RPMI7951 (cell line): ENCODE measurements around the gene RHOU. TPM values are rescaled to one million over a fixed set of nuclear protein-coding genes. Genes with fewer than 3 reads are reported as not detected.
A peak's percentile ranks its signal among the peaks of the same experiment; 100 is the strongest.
"Not testable (repeated sequence)": the region's sequence is repeated elsewhere in the genome, so short reads cannot be mapped to it uniquely, and the experiment has no call there.

Experiments
- DNase-seq: peaks from one replicate; pipeline ENCODE4 v3.0.0-alpha.2; 2012; ENCODE audit warnings: low read depth
- total RNA-seq: library from RNA; depleted of rRNA; stranded (reverse); fragments of >200 nt; shearing (Covaris generic); gene quantifications from 2 replicates; pipeline ENCODE4 v1.2.3, GENCODE V29; 2014

Gene RHOU
- total RNA-seq, 1 experiment from 2014 or later = 0.24 TPM

GRCh38 chr1:228758447-228758846 lies 23.2 kb downstream of the RHOU start:
- DNase-seq = no peak

- DNase-seq = no peak
These were observed 25.7 kb downstream of the RHOU start for GRCh38 chr1:228760979-228761378.

- DNase-seq = no peak
These were observed 28.3 kb downstream of the RHOU start for GRCh38 chr1:228763561-228763960.

DNA sequence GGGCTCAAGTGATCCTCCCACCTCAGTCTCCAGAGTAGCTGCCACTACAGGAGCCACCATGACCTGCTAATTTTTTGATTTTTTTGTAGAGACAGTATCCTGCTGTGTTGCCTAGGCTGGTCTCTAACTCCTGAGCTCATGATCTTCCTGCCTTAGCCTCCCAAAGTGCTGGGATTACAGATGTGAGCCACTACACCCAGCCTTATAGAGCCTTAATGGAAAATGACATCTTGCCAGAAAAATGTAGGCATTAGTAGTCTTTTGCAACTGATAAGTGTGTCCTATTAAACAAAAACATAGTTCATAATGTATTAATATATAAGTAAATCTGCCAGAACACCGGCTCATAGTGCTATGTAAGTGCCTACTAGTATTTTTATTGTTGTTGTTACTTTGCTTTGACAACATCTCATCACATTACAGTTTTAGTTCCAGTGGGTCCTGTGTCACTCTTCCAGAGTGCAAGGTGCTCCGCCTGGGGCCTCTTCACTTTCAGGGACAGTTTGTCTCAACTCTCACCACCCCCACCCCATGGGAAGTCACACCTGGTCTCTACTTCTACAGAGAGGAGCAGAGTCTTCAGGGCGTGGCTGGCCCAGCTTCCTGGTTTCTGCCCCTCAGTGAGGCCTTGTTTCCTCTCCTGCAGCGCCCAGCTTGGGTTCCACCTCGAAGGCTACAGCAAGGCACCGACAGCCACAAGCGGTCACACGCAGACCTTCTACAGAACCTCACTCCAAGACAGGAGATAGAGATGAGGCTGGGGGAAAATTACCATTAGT lies 30.1 kb downstream of the RHOU start:
- no peak for DNase-seq

GRCh38 chr1:228766788-228767187 lies 31.5 kb downstream of the RHOU start:
- DNase-seq = no peak

GRCh38 chr1:228767636-228768354 lies 32.5 kb downstream of the RHOU start:
- no peak for DNase-seq

GRCh38 chr1:228768355-228769000 lies 33.2 kb downstream of the RHOU start:
- DNase-seq = no peak

DNA sequence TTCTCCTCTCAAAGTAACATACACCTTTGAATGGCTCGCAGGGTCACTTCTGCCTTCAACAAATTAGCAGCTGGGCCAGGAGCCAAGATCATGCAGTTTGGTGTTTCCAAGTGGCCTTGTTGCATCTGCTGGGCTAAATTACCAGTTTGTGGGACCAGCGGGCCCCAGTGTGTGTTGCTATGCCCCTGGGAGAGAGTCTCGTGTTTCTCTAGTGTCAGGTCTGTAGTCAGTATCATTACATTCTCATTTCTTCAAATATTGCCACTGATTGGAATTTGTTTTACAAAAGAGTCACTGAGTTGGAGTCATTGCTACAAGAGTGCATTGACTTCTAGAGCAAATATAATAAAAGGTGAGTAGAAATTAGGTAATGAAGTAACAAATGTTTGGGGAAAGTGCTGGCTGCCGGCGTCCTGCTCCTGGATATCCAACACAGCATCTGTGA lies 35.5 kb downstream of the RHOU start:
- no peak for DNase-seq

DNA sequence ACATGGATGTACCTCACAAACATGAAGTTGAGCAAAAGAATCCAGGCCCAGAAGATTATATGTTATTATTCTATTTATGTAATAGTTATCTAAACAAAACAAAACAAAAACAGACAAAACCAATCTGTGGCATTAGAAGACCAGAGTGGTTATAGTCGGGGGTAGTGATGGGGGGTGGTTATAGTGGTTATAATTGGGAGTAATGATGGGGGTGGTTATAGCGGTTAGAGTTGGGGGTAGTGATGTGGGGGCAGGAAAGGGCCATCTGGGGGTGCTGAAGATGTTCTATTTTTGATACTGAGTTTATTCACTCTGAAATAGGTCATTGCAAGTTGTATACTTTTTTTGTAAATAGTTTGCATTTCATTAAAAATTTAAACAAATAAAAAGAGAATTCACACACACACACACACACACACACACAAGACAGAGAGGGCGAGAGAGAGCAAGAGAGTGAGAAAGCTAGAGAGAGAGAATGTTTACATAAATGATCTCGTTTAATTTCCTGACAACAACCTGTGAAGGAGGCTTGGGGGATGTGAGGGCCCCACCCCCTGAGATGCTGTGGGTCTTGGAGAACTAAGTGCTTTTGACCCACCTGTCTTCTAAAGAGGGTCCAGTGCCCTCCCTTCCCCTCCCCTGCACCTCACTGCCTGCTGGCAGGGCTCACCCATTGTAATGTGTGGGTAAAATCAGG lies 37.4 kb downstream of the RHOU start:
- DNase-seq = no peak

DNA sequence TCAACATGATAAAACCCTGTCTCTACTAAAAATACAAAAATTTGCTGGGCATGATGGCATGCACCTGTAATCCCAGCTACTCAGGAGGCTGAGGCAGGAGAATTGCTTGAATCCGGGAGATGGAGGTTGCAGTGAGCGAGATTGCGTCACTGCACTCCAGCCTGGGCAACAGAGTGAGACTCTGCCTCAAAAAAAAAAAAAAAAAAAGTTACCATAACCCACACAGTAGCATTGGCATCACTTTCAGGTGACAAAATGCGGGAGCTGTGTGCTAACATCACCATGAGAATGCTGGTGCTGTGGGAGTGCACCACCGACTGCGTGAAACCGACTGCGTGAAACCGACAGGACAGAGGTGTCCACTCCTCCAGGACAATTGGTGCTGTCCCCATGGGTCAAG lies 40.7 kb downstream of the RHOU start:
- DNase-seq = not testable (repeated sequence)

GRCh38 chr1:228776449-228776848 lies 41.2 kb downstream of the RHOU start:
- no peak for DNase-seq

DNA sequence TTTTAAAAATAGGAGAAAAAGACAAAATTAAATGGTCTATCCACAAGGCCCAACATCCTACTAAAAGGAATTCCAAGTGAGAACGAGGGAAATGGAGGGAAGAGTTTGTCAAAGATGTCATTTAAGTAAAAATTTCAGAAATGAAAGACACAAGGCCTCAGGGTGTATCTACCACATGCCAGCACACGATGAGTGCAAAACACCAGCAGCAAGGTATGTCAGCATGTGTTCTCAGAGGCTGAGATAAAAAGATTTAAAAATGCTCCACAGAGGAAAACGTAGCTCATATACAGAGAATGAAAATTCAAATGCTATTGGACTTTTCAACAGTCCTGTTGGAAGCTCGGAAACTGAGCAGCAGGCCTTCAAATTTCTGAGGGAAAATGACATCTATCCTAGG lies 42.0 kb downstream of the RHOU start:
- no peak for DNase-seq

GRCh38 chr1:228778026-228778425 lies 42.7 kb downstream of the RHOU start:
- no peak for DNase-seq

- no peak for DNase-seq
These were observed 43.2 kb downstream of the RHOU start for GRCh38 chr1:228778466-228778865.

DNA sequence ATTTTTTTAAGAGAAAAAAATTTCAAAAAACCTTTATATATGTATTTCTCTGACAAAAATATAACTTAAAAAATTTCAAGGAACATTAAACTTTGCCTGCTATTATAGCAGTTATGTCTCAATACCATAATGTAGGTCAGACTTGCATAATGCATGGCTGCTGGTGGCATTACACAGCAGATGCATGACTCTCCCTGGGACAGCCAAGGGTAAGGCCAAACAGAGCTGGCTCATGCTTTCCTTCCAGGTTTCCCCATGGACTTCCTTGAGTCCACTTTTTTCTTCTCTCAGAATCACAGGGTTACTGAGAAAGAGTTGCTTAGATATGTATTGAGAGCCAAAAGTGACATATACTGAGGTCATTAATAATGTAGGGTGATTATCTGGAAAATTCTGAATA lies 43.7 kb downstream of the RHOU start:
- DNase-seq = no peak

DNA sequence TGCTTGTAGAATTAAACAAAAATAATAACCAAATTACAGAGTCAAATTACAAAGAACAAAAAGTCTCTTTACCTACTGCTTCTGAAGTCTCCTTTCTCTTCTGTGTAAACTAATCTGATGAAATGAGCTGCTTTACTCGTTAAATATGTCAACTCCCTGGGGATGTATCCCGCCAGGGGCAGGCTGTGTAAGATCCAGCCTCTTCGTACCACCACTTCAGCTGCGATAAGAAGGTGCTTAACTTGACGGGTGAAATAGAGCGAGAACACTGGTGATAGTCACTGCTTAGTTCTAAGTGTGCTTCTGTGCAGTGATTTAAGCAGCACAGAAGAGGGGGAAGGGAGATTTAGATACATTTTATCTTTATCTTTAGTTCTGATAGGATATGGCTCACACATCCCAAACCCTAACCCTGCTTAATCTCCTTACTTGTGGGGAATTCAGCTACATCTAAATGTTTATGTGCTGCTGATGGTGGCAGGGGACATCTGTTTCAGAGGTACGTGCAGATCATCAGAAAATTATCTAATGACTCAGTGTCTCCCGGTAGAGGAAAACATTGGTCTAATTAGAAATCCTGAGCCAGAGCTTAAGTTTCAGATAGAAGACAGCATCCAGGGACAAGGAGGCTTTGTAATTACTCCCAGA lies 46.0 kb downstream of the RHOU start:
- DNase-seq = no peak

- peak; percentile 2 for DNase-seq
These were observed 46.8 kb downstream of the RHOU start for GRCh38 chr1:228781809-228782661.

- peak; percentile 2 for DNase-seq
These were observed 47.6 kb downstream of the RHOU start for GRCh38 chr1:228782662-228783417.

DNA sequence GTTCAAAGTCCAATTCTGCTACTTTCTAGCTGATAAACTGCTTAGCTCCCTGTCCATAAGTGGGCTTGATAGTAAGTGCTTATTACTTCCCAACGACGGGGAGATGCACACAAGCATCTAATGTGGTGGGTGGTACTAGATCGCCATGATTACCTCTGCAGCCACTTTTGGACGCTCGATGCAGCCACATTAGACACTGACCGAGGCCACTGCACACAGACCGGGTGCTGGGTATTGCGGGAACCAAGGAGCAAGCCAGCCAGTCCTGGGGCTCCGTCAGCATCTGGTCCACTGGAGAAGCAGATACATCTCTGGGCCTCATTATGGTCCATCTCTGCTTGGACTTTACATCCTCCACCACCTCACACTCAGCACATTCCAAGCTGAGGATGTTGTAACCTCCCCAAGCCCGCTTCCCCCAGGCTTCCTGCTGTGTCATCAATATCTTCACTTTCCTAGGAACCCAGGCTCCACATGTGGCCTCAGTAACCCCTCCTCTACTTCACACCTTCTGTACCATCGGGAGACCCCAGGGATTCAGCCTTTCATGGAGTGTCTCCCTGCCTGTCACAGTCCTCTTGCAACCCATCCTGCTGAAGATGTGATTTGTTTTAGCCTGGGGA lies 48.2 kb downstream of the RHOU start:
- no peak for DNase-seq
